SJCRH30 (cell line): ENCODE results near the gene NCAPH2. TPM values are rescaled to one million over a fixed set of nuclear protein-coding genes. Genes with fewer than 3 reads are reported as not detected.

Experiments
- total RNA-seq: library from RNA; depleted of rRNA; stranded (reverse); fragments of >200 nt; shearing (Covaris generic); gene quantifications from 2 replicates; pipeline ENCODE4 v1.2.3, GENCODE V29; 2014; rRNA removed

The NCAPH2 gene
- total RNA-seq, 1 experiment from 2014 or later, result 94.2 TPM

Other genes starting within 250 kb of the NCAPH2 start
- 52.0 and 54.0 TPM in 2 replicates for gene MAPK12, start 246.5 kb upstream of the NCAPH2 start, total RNA-seq
- gene MAPK11, start 237.8 kb upstream of the NCAPH2 start, total RNA-seq, result 3.2 and 4.2 TPM in 2 replicates
- 104 and 109 TPM in 2 replicates for gene PLXNB2, start 200.6 kb upstream of the NCAPH2 start, total RNA-seq
- 0.08 and 0.18 TPM in 2 replicates for gene DENND6B, start 181.2 kb upstream of the NCAPH2 start, total RNA-seq
- 51.6 and 60.6 TPM in 2 replicates for gene PPP6R2, start 164.9 kb upstream of the NCAPH2 start, total RNA-seq
- gene SBF1, start 33.2 kb upstream of the NCAPH2 start, total RNA-seq, result 90.2 and 100 TPM in 2 replicates
- not detected in 2 replicates for gene ADM2, start 26.7 kb upstream of the NCAPH2 start, total RNA-seq
- gene MIOX, start 21.4 kb upstream of the NCAPH2 start, total RNA-seq, result not detected in 2 replicates
- 39.2 and 48.8 TPM in 2 replicates for gene LMF2, start 522 bp upstream of the NCAPH2 start, total RNA-seq
- 0.71 and 2.1 TPM in 2 replicates for gene SCO2, start 17.4 kb downstream of the NCAPH2 start, total RNA-seq
- gene TYMP, start 21.8 kb downstream of the NCAPH2 start, total RNA-seq, result 0.51 and 0.63 TPM in 2 replicates
- gene KLHDC7B, start 37.7 kb downstream of the NCAPH2 start, total RNA-seq, result 0.05 and 0.10 TPM in 2 replicates
- gene SYCE3, start 54.7 kb downstream of the NCAPH2 start, total RNA-seq, result not detected in 2 replicates
- 12.6 and 17.1 TPM in 2 replicates for gene CPT1B, start 70.2 kb downstream of the NCAPH2 start, total RNA-seq
- 19.9 and 27.7 TPM in 2 replicates for gene CHKB, start 74.6 kb downstream of the NCAPH2 start, total RNA-seq
- gene MAPK8IP2, start 92.6 kb downstream of the NCAPH2 start, total RNA-seq, result 0.48 and 0.99 TPM in 2 replicates
- 1.8 TPM in 2 replicates for gene ARSA, start 119.9 kb downstream of the NCAPH2 start, total RNA-seq
- 0.08 and 0.12 TPM in 2 replicates for gene SHANK3, start 164.6 kb downstream of the NCAPH2 start, total RNA-seq
- not detected in 2 replicates for gene ACR, start 230.0 kb downstream of the NCAPH2 start, total RNA-seq